Progenitor cell of endocrine pancreas (in vitro differentiated cells): Measurements from ENCODE around the gene SCGB1D2. TPM values are rescaled to one million over a fixed set of nuclear protein-coding genes. Genes with fewer than 3 reads are reported as not detected.

Experiments
- DNase-seq: peaks from one replicate; pipeline ENCODE4 v3.0.0; 2021; ENCODE audit warnings: low spot score; ENCODE audit not compliant: unreplicated experiment
- H3K27ac Mint-ChIP-seq: 2 replicates; pipeline ENCODE4 v1.8.0; 2021; ENCODE audit warnings: mild to moderate bottlenecking, moderate library complexity, mixed read lengths
- H3K27me3 Mint-ChIP-seq: 2 replicates; pipeline ENCODE4 v1.8.0; 2021; ENCODE audit warnings: mixed read lengths
- H3K36me3 Mint-ChIP-seq: 2 replicates; pipeline ENCODE4 v1.8.0; 2022; ENCODE audit warnings: mixed read lengths; ENCODE audit not compliant: insufficient read depth
- H3K4me1 Mint-ChIP-seq: 2 replicates; pipeline ENCODE4 v1.8.0; 2021; ENCODE audit warnings: low read depth, mixed read lengths
- H3K4me3 Mint-ChIP-seq: 2 replicates; pipeline ENCODE4 v1.8.0; 2021; ENCODE audit warnings: low read depth, mild to moderate bottlenecking, moderate library complexity, mixed read lengths
- H3K9me3 Mint-ChIP-seq: 2 replicates; pipeline ENCODE4 v1.8.0; 2021; ENCODE audit warnings: low read depth, mixed read lengths
- CTCF ChIP-seq: fragments of 200-600 bp; sonication (generic); IDR thresholded peaks from one replicate; pipeline ENCODE4 v1.5.0; 2021; ENCODE audit warnings: antibody characterized with exemption, mild to moderate bottlenecking; ENCODE audit not compliant: unreplicated experiment
- total RNA-seq: library from RNA; stranded (reverse); gene quantifications from 2 replicates; pipeline ENCODE4 v1.2.1, GENCODE V29; 2021

Gene SCGB1D2
- total RNA-seq, 1 donor from 2014 or later, result not detected

- DNase-seq, result no peak
- no peak overlapping the region for H3K27ac Mint-ChIP-seq
- H3K36me3 Mint-ChIP-seq, result no peaks in the 10 kb centered on the region
- no peak overlapping the region for H3K4me3 Mint-ChIP-seq
- H3K27me3 Mint-ChIP-seq, result peaks cover 46% of the 10 kb centered on the region
- H3K9me3 Mint-ChIP-seq, result no peaks in the 10 kb centered on the region
- no peaks in the 10 kb centered on the region for H3K4me1 Mint-ChIP-seq
- no peak for TF ChIP-seq CTCF
Observed at GRCh38 chr11:62238151-62238550, 3.9 kb upstream of the SCGB1D2 start.

GRCh38 chr11:62241095-62241494, 944 bp upstream of the SCGB1D2 start:
- Mint-ChIP-seq H3K27me3 (peaks cover 24% of the 10 kb centered on the region), H3K36me3 (no peaks in the 10 kb centered on the region), H3K4me1 (no peaks in the 10 kb centered on the region), H3K27ac (no peak overlapping the region), H3K9me3 (no peaks in the 10 kb centered on the region), H3K4me3 (no peak overlapping the region)
- DNase-seq, result no peak
- TF ChIP-seq CTCF, result no peak

- Mint-ChIP-seq H3K27ac (no peak overlapping the region), H3K9me3 (peaks cover 10% of the 10 kb centered on the region), H3K4me3 (no peak overlapping the region), H3K4me1 (no peaks in the 10 kb centered on the region), H3K36me3 (no peaks in the 10 kb centered on the region), H3K27me3 (peaks cover 22% of the 10 kb centered on the region)
- DNase-seq, result peak; percentile 69
- peak; percentile 54 for TF ChIP-seq CTCF
Observed at GRCh38 chr11:62245271-62245753, 3.3 kb downstream of the SCGB1D2 start.

- DNase-seq, result no peak
- no peak for TF ChIP-seq CTCF
- peaks cover 2% of the 10 kb centered on the region for H3K36me3 Mint-ChIP-seq
- H3K27ac Mint-ChIP-seq, result no peak overlapping the region
- no peaks in the 10 kb centered on the region for H3K4me1 Mint-ChIP-seq
- peaks cover 33% of the 10 kb centered on the region for H3K9me3 Mint-ChIP-seq
- no peak overlapping the region for H3K4me3 Mint-ChIP-seq
- H3K27me3 Mint-ChIP-seq, result peaks cover 20% of the 10 kb centered on the region
Observed at GRCh38 chr11:62251698-62252097, 9.7 kb downstream of the SCGB1D2 start.

GRCh38 chr11:62253999-62254542, 12.0 kb downstream of the SCGB1D2 start:
- Mint-ChIP-seq H3K27me3 (peaks cover 19% of the 10 kb centered on the region), H3K9me3 (peaks cover 33% of the 10 kb centered on the region), H3K4me1 (no peaks in the 10 kb centered on the region), H3K36me3 (peaks cover 2% of the 10 kb centered on the region), H3K4me3 (no peak overlapping the region), H3K27ac (no peak overlapping the region)
- DNase-seq, result no peak
- no peak for TF ChIP-seq CTCF
